Measurements from ENCODE around the gene TRIM59.

The TRIM59 gene

GRCh38 chr3:160395297-160395696 is 54.3 kb downstream of the TRIM59 start:
- H3K36me3 ChIP-seq (ENCODE audit: insufficient read depth, low read length), result no peaks in the 10 kb centered on the region
- no peak overlapping the region for H2AFZ ChIP-seq (ENCODE audit: low read depth, low read length)
- no peaks in the 10 kb centered on the region for H3K9me3 ChIP-seq (ENCODE audit: low read length)
- no peak overlapping the region for H3K4me3 ChIP-seq (ENCODE audit: low read length)
- no peaks in the 10 kb centered on the region for H3K27me3 ChIP-seq (ENCODE audit: insufficient read depth, low read length)
- peaks cover 12% of the 10 kb centered on the region for H3K4me1 ChIP-seq (ENCODE audit: insufficient read depth, low read length)

- Histone ChIP-seq H3K4me3 (ENCODE audit: low read length) (no peak overlapping the region), H2AFZ (ENCODE audit: low read depth, low read length) (no peak overlapping the region), H3K4me1 (ENCODE audit: insufficient read depth, low read length) (peaks cover 12% of the 10 kb centered on the region), H3K9me3 (ENCODE audit: low read length) (no peaks in the 10 kb centered on the region), H3K27me3 (ENCODE audit: insufficient read depth, low read length) (no peaks in the 10 kb centered on the region), H3K36me3 (ENCODE audit: insufficient read depth, low read length) (no peaks in the 10 kb centered on the region)
These were observed 55.6 kb downstream of the TRIM59 start for GRCh38 chr3:160394009-160394392.

- H3K27me3 ChIP-seq (ENCODE audit: insufficient read depth, low read length), result no peaks in the 10 kb centered on the region
- peaks cover 12% of the 10 kb centered on the region for H3K4me1 ChIP-seq (ENCODE audit: insufficient read depth, low read length)
- H3K4me3 ChIP-seq (ENCODE audit: low read length), result no peak overlapping the region
- no peak overlapping the region for H2AFZ ChIP-seq (ENCODE audit: low read depth, low read length)
- H3K9me3 ChIP-seq (ENCODE audit: low read length), result no peaks in the 10 kb centered on the region
- H3K36me3 ChIP-seq (ENCODE audit: insufficient read depth, low read length), result no peaks in the 10 kb centered on the region
These were observed 56.1 kb downstream of the TRIM59 start for GRCh38 chr3:160393346-160394008.

- Histone ChIP-seq H3K4me1 (ENCODE audit: insufficient read depth, low read length) (peaks cover 5% of the 10 kb centered on the region), H3K27me3 (ENCODE audit: insufficient read depth, low read length) (no peaks in the 10 kb centered on the region), H3K36me3 (ENCODE audit: insufficient read depth, low read length) (no peaks in the 10 kb centered on the region), H3K4me3 (ENCODE audit: low read length) (no peak overlapping the region), H2AFZ (ENCODE audit: low read depth, low read length) (no peak overlapping the region), H3K9me3 (ENCODE audit: low read length) (no peaks in the 10 kb centered on the region)
These were observed 56.8 kb downstream of the TRIM59 start for GRCh38 chr3:160392798-160393197.

GRCh38 chr3:160390565-160391138 is 58.9 kb downstream of the TRIM59 start:
- Histone ChIP-seq H3K27me3 (ENCODE audit: insufficient read depth, low read length) (no peaks in the 10 kb centered on the region), H3K36me3 (ENCODE audit: insufficient read depth, low read length) (no peaks in the 10 kb centered on the region), H3K4me3 (ENCODE audit: low read length) (no peak overlapping the region), H3K4me1 (ENCODE audit: insufficient read depth, low read length) (no peaks in the 10 kb centered on the region), H2AFZ (ENCODE audit: low read depth, low read length) (no peak overlapping the region), H3K9me3 (ENCODE audit: low read length) (no peaks in the 10 kb centered on the region)

All from neuron (in vitro differentiated cells).